Hepatocyte (in vitro differentiated cells): ENCODE results near the gene CTNNA3.

ENCODE experiments used
- EZH2 ChIP-seq: fragments of 200-600 bp; sonication (generic); IDR thresholded peaks from 2 replicates; pipeline ENCODE4 v1.6.1; 2016; ENCODE audit warnings: antibody characterized with exemption, mild to moderate bottlenecking, borderline replicate concordance
- EZH2phosphoT487 ChIP-seq: fragments of 200-600 bp; sonication (generic); IDR thresholded peaks from one replicate; pipeline ENCODE4 v1.6.1; 2018; ENCODE audit warnings: antibody characterized with exemption, mild to moderate bottlenecking, low read depth, moderate library complexity; ENCODE audit not compliant: unreplicated experiment, severe bottlenecking
- TF ChIP-seq, protein P1 (sequence below): fragments of 200-600 bp; sonication (generic); IDR thresholded peaks from 2 replicates; pipeline ENCODE4 v1.5.1; 2016; ENCODE audit warnings: antibody characterized with exemption, mild to moderate bottlenecking; ENCODE audit not compliant: poor library complexity

DNA sequence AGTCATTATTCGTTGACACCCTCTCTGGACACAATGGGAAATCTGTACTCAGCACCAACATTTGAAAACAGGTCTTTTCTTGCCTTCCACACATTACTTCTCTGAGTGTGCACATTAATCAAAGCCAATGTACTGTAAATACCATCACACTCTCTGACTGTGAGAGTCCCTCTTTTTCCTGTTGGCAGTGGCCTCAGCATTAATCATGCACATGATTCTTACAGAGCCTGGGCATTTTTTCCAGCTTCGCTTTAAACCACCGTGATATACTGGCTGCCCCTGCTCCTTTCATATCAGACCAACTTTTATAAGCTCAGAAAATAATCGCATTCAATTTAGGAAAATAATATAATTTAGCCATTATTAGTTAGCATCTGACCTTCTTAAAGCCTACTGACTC lies 1689.6 kb downstream of the CTNNA3 start:
- TF ChIP-seq, protein P1, sequence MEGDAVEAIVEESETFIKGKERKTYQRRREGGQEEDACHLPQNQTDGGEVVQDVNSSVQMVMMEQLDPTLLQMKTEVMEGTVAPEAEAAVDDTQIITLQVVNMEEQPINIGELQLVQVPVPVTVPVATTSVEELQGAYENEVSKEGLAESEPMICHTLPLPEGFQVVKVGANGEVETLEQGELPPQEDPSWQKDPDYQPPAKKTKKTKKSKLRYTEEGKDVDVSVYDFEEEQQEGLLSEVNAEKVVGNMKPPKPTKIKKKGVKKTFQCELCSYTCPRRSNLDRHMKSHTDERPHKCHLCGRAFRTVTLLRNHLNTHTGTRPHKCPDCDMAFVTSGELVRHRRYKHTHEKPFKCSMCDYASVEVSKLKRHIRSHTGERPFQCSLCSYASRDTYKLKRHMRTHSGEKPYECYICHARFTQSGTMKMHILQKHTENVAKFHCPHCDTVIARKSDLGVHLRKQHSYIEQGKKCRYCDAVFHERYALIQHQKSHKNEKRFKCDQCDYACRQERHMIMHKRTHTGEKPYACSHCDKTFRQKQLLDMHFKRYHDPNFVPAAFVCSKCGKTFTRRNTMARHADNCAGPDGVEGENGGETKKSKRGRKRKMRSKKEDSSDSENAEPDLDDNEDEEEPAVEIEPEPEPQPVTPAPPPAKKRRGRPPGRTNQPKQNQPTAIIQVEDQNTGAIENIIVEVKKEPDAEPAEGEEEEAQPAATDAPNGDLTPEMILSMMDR = no peak
- no peak for TF ChIP-seq EZH2
- no peak for TF ChIP-seq EZH2phosphoT487
